HepG2 (cell line): ENCODE measurements around the gene TADA3. TPM values are rescaled to one million over a fixed set of nuclear protein-coding genes. Genes with fewer than 3 reads are reported as not detected.

ENCODE experiments used
- ARID3A ChIP-seq: IDR thresholded peaks from 2 replicates; pipeline ENCODE4 v1.6.1; 2012; ENCODE audit warnings: low read depth, low read length, improper control_type of control experiment
- ARID4A ChIP-seq: sonication (generic); formaldehyde crosslinking; IDR thresholded peaks from 2 replicates; pipeline ENCODE4 v1.5.0; 2020; ENCODE audit warnings: mild to moderate bottlenecking, missing genetic modification reagents, borderline replicate concordance
- ATF1 ChIP-seq: IDR thresholded peaks from 2 replicates; pipeline ENCODE4 v1.6.1; 2016; ENCODE audit warnings: mild to moderate bottlenecking, control low read depth
- BORCS8-MEF2B ChIP-seq: sonication (generic); formaldehyde crosslinking; IDR thresholded peaks from 2 replicates; pipeline ENCODE4 v1.8.0; 2022; ENCODE audit warnings: mild to moderate bottlenecking, missing genetic modification reagents
- HINFP ChIP-seq: sonication (generic); formaldehyde crosslinking; IDR thresholded peaks from 2 replicates; pipeline ENCODE4 v1.4.0; 2020; ENCODE audit warnings: low read depth, mild to moderate bottlenecking, missing genetic modification reagents
- HMG20B ChIP-seq: conservative IDR thresholded peaks from 2 replicates; pipeline ENCODE4 v1.6.1; 2016; ENCODE audit warnings: missing genetic modification reagents, missing compliant biosample characterization
- MAZ ChIP-seq, 2 experiments: sonication (generic) in 1 of 2; formaldehyde crosslinking in 1 of 2; IDR thresholded peaks; 2 replicates each; pipeline versions ENCODE4 v1.5.0 to v1.6.1; 2012 to 2020; ENCODE audit warnings: low read depth in 2 of 2, mild to moderate bottlenecking in 2 of 2, borderline replicate concordance in 1 of 2, improper control_type of control experiment in 1 of 2, low read length in 1 of 2, missing genetic modification reagents in 1 of 2, moderate library complexity in 1 of 2
- MEIS2 ChIP-seq: sonication (generic); formaldehyde crosslinking; IDR thresholded peaks from 2 replicates; pipeline ENCODE4 v1.9.0; 2021; ENCODE audit warnings: mild to moderate bottlenecking, missing genetic modification reagents
- NCOA2 ChIP-seq: sonication (generic); formaldehyde crosslinking; IDR thresholded peaks from 2 replicates; pipeline ENCODE4 v1.8.0; 2022; ENCODE audit warnings: inconsistent platforms
- NFYC ChIP-seq: IDR thresholded peaks from 2 replicates; pipeline ENCODE4 v1.6.1; 2016; ENCODE audit warnings: missing genetic modification reagents, missing compliant biosample characterization
- NR3C1 ChIP-seq: sonication (generic); formaldehyde crosslinking; IDR thresholded peaks from 2 replicates; pipeline ENCODE4 v1.4.0; 2020; ENCODE audit warnings: missing genetic modification reagents
- SATB2 ChIP-seq: sonication (generic); formaldehyde crosslinking; IDR thresholded peaks from 2 replicates; pipeline ENCODE4 v1.5.0; 2020; ENCODE audit warnings: missing genetic modification reagents
- SP2 ChIP-seq: sonication (generic); formaldehyde crosslinking; IDR thresholded peaks from 2 replicates; pipeline ENCODE4 v1.5.1; 2020; ENCODE audit warnings: mild to moderate bottlenecking, missing genetic modification reagents
- SUZ12 ChIP-seq: fragments of 150-350 bp; IDR thresholded peaks from 2 replicates; pipeline ENCODE4 v1.6.1; 2014; ENCODE audit warnings: low read depth, low read length
- TMF1 ChIP-seq: sonication (generic); formaldehyde crosslinking; IDR thresholded peaks from 2 replicates; pipeline ENCODE4 v1.8.1; 2022; ENCODE audit warnings: low read depth, missing genetic modification reagents
- TOPORS ChIP-seq: sonication (generic); formaldehyde crosslinking; IDR thresholded peaks from 2 replicates; pipeline ENCODE4 v1.8.0; 2023; ENCODE audit warnings: mild to moderate bottlenecking, missing genetic modification reagents
- ZC3H4 ChIP-seq: sonication (generic); formaldehyde crosslinking; IDR thresholded peaks from 2 replicates; pipeline ENCODE4 v1.4.0; 2020; ENCODE audit warnings: missing genetic modification reagents, borderline replicate concordance
- ZNF546 ChIP-seq: sonication (generic); formaldehyde crosslinking; conservative IDR thresholded peaks from 2 replicates; pipeline ENCODE4 v1.8.1; 2023; ENCODE audit warnings: mild to moderate bottlenecking, missing genetic modification reagents
- ZNF556 ChIP-seq: sonication (generic); formaldehyde crosslinking; IDR thresholded peaks from 2 replicates; pipeline ENCODE4 v1.4.0; 2020; ENCODE audit warnings: mild to moderate bottlenecking, missing genetic modification reagents, borderline replicate concordance
- ZNF570 ChIP-seq: sonication (generic); formaldehyde crosslinking; IDR thresholded peaks from 2 replicates; pipeline ENCODE4 v1.4.0; 2020; ENCODE audit warnings: mild to moderate bottlenecking, missing genetic modification reagents, borderline replicate concordance
- ZNF629 ChIP-seq: sonication (generic); formaldehyde crosslinking; conservative IDR thresholded peaks from 2 replicates; pipeline ENCODE4 v1.5.0; 2020; ENCODE audit warnings: missing genetic modification reagents
- ZNF772 ChIP-seq: sonication (generic); formaldehyde crosslinking; IDR thresholded peaks from 2 replicates; pipeline ENCODE4 v1.5.0; 2020; ENCODE audit warnings: mild to moderate bottlenecking, missing genetic modification reagents
- polyA plus RNA-seq, 8 experiments: library from polyadenylated mRNA; depleted of rRNA in 3 of 8; stranded (reverse) in 7 of 8; unstranded in 1 of 8; fragments of >200 nt; fragmentation: Illumina TruSeq in 4 of 8; extraction: Trizol in 4 of 8; gene quantifications; 2 replicates each; pipeline versions ENCODE4 v1.2.1 to v1.2.3, GENCODE V29; 2011 to 2016; ENCODE audit warnings: low read depth in 4 of 8, missing spikeins in 1 of 8, mixed read lengths in 1 of 8; ENCODE audit not compliant: insufficient read depth in 1 of 8
- total RNA-seq, 5 experiments: library from RNA; depleted of rRNA; stranded (reverse); fragments of >200 nt; fragmentation: Illumina TruSeq; extraction: Trizol; gene quantifications; 2 replicates each; pipeline ENCODE4 v1.2.3, GENCODE V29; 2016; ENCODE audit warnings: low read depth in 1 of 5

The TADA3 gene
- total and polyA plus RNA-seq, 2 of the 13 experiments (the other 11 are each of a cell fraction or from before 2014, with no cell fraction given), result 32.1 to 37.1 TPM

- peak; percentile 85 for TF ChIP-seq ARID4A (CRISPR knock-in tag)
- peak; percentile 82 for TF ChIP-seq NFYC
- TF ChIP-seq MAZ (IDR thresholded peaks at IDR 0.05; ENCODE audit: borderline replicate concordance, low read depth, low read length), result peak; percentile 73
- peak; percentile 27; the same call in 1 of the 2 replicates for TF ChIP-seq MAZ (CRISPR knock-in tag; IDR thresholded peaks at IDR 0.05; ENCODE audit: low read depth)
- TF ChIP-seq TOPORS (CRISPR knock-in tag), result peak; percentile 56; the same call in 1 of the 2 replicates
- TF ChIP-seq ZNF556, result peak; percentile 43; the same call in 1 of the 2 replicates
- TF ChIP-seq ZNF546, result peak; percentile 63; the same call in 1 of the 2 replicates
- TF ChIP-seq ARID3A, result no peak
- TF ChIP-seq BORCS8-MEF2B (CRISPR knock-in tag), result peak; percentile 65; the same call in 1 of the 2 replicates
- TF ChIP-seq SATB2 (CRISPR knock-in tag), result no peak
- peak; percentile 46; the same call in 1 of the 2 replicates for TF ChIP-seq NCOA2 (CRISPR knock-in tag)
- no peak for TF ChIP-seq ZNF570 (CRISPR knock-in tag)
- peak; percentile 87 for TF ChIP-seq SP2 (CRISPR knock-in tag)
- TF ChIP-seq HMG20B (CRISPR knock-in tag), result no peak
- no peak for TF ChIP-seq ATF1
- TF ChIP-seq ZNF629 (CRISPR knock-in tag), result no peak
- no peak for TF ChIP-seq TMF1 (CRISPR knock-in tag)
- TF ChIP-seq ZC3H4 (CRISPR knock-in tag), result no peak
- TF ChIP-seq SUZ12, result no peak
- 0 out of 2 replicates have a peak, but pooled peaks have one; percentile 59 for TF ChIP-seq MEIS2 (CRISPR knock-in tag)
- TF ChIP-seq HINFP (CRISPR knock-in tag), result peak; percentile 31; the same call in 1 of the 2 replicates
- TF ChIP-seq NR3C1 (CRISPR knock-in tag), result no peak
- TF ChIP-seq ZNF772, result peak; percentile 52; the same call in 1 of the 2 replicates
Observed at GRCh38 chr3:9749645-9750555, 42.4 kb downstream of the TADA3 start, which contains the start of gene OGG1 (continued).
